Measurements from ENCODE around the gene POGZ.

Gene POGZ, protein sequence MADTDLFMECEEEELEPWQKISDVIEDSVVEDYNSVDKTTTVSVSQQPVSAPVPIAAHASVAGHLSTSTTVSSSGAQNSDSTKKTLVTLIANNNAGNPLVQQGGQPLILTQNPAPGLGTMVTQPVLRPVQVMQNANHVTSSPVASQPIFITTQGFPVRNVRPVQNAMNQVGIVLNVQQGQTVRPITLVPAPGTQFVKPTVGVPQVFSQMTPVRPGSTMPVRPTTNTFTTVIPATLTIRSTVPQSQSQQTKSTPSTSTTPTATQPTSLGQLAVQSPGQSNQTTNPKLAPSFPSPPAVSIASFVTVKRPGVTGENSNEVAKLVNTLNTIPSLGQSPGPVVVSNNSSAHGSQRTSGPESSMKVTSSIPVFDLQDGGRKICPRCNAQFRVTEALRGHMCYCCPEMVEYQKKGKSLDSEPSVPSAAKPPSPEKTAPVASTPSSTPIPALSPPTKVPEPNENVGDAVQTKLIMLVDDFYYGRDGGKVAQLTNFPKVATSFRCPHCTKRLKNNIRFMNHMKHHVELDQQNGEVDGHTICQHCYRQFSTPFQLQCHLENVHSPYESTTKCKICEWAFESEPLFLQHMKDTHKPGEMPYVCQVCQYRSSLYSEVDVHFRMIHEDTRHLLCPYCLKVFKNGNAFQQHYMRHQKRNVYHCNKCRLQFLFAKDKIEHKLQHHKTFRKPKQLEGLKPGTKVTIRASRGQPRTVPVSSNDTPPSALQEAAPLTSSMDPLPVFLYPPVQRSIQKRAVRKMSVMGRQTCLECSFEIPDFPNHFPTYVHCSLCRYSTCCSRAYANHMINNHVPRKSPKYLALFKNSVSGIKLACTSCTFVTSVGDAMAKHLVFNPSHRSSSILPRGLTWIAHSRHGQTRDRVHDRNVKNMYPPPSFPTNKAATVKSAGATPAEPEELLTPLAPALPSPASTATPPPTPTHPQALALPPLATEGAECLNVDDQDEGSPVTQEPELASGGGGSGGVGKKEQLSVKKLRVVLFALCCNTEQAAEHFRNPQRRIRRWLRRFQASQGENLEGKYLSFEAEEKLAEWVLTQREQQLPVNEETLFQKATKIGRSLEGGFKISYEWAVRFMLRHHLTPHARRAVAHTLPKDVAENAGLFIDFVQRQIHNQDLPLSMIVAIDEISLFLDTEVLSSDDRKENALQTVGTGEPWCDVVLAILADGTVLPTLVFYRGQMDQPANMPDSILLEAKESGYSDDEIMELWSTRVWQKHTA (N-terminal part only)

GRCh38 chr1:151459331-151460046 lies at the start of gene POGZ:
Gene POGZ, minus strand, starts transcription at chr1:151459494. Its CDS starts 17,290 bp downstream, at chr1:151442204.
- peak; percentile 99 for DNase-seq (ENCODE audit: low read depth)

DNA sequence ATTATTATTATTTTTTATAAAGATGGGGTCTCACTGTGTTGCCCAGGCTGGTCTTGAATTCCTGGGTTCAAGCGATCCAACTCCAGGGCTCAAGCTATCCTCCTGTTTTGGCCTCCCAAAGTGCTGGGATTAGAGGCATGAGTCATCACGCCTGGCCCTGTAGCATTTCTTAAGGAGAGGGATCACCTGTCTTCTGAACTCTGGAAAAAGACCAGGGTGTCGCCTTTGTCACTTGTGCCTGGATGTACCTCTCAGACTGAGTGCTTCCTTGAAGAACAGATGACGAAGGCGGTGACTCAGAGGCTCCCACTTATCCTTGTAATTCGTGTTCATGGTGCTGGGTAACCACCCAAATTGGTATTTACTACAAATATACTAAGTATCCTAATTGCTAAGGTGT lies 49.5 kb upstream of the POGZ start:
- no peak for DNase-seq (ENCODE audit: low read depth)

GRCh38 chr1:151504759-151505158 lies 45.5 kb upstream of the POGZ start:
- no peak for DNase-seq (ENCODE audit: low read depth)

GRCh38 chr1:151504252-151504651 lies 45.0 kb upstream of the POGZ start:
- no peak for DNase-seq (ENCODE audit: low read depth)

- DNase-seq (ENCODE audit: low read depth): no peak
Measured at GRCh38 chr1:151502859-151503780, 43.8 kb upstream of the POGZ start.

- DNase-seq (ENCODE audit: low read depth): no peak
Measured at GRCh38 chr1:151502035-151502700, 42.9 kb upstream of the POGZ start.

GRCh38 chr1:151501474-151501873 lies 42.2 kb upstream of the POGZ start:
- DNase-seq (ENCODE audit: low read depth): no peak

- no peak for DNase-seq (ENCODE audit: low read depth)
Measured at GRCh38 chr1:151499930-151500329, 40.6 kb upstream of the POGZ start.

- DNase-seq (ENCODE audit: low read depth): no peak
Measured at GRCh38 chr1:151499365-151499764, 40.1 kb upstream of the POGZ start.

- DNase-seq (ENCODE audit: low read depth): no peak
Measured at GRCh38 chr1:151495316-151495715, 36.0 kb upstream of the POGZ start.

DNA sequence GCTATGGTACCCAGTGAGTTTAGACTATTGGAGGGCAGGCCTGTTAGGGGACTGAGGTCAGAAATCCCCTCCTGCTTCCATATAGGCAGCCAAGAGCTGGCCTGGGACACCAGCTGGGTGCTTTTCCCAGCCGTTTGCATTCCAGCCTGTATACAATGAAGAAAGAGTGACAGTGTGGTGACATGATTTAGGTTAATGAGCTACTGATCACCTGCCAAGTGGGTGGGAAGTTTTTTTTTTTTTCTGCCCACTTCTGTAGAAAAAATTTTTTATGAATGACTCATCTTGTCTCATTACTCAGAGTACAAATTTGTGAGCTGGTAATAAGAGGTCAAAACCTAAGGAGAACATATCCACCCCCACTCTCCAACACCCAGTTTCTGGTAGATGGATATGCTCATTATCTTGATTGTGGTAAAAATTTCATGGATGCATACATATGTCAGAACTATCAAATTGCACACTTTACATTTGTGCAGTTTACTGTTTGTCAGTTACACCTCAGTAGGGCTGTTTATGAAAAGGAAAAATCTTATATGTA lies 35.5 kb upstream of the POGZ start:
- DNase-seq (ENCODE audit: low read depth): peak; percentile 61

DNA sequence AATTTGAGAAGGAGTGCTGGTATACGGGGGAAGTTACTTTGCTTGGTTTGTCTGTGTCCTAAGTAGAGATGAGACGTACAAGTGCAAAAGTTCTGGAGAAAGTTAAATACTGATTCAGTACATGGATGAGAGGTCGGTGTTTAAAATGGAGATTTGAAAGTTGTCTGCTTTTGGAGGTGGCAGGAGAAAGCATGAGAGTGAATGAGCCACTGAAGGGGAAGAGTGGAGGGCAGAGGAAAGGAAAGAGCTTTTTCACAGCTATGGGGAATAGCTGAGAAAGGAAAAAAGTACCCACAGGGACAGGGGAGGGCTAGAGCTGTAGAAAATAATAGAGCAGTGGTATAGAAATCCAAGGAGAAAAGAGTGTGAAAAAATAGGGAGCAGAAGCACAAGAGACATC lies 33.7 kb upstream of the POGZ start:
- DNase-seq (ENCODE audit: low read depth): no peak

DNA sequence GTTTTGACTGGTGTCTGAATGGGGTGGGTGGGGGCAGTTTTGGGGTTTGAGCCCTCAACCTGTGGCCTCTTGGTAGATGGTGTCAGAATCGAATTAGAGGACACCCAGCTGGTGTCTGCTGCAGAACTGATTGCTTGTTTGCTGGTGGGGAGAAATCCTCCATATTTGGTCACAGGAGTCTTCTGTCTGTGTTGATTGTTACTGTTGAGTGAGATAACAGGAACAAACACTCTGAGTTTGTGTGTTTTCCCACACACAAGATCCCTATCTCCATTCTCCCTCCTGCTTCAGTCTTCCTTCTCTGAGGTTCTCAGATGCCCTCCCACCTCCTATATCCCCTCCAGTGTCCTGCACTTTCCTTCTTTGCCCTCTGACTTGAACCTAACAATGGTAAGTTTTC lies 32.8 kb upstream of the POGZ start:
- DNase-seq (ENCODE audit: low read depth): no peak

DNA sequence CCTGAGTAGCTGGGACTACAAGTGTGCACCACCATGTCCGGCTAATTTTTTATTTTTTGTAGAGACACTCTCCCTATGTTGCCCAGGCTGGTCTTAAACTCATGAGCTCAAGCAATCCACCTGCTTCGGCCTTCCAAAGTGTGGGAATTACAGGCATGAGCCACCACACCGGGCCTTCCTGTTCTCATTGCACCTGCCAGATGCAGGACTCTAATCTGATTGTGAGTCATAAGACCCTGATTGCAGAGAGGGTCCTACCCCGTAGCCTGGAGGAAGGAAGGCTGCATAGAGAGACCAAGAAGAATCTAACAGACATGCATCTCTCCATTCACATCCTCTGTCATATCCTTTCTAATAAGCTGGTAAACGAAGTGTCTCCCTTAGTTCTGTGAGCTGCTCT lies 32.3 kb upstream of the POGZ start:
- no peak for DNase-seq (ENCODE audit: low read depth)

DNA sequence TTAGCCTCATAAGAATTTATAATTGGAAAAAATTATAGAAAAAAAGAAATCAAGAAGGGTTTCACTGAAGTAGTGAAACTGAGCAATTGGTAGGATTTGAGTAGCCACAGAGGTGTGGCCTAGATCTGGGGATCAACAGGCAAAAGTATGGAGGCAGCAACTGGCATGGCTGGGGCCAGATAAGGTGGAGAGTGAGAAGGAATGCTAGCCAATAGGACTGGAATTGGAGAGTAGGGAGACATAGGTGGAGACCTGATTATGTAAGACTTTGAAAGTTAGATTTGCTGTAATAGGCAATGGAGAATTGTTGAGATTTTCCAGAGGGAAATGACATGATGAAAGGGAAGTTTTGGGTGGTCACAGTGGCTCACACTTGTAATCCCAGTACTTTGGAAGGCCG lies 27.3 kb upstream of the POGZ start:
- DNase-seq (ENCODE audit: low read depth): no peak

- no peak for DNase-seq (ENCODE audit: low read depth)
Measured at GRCh38 chr1:151485685-151486255, 26.5 kb upstream of the POGZ start.

DNA sequence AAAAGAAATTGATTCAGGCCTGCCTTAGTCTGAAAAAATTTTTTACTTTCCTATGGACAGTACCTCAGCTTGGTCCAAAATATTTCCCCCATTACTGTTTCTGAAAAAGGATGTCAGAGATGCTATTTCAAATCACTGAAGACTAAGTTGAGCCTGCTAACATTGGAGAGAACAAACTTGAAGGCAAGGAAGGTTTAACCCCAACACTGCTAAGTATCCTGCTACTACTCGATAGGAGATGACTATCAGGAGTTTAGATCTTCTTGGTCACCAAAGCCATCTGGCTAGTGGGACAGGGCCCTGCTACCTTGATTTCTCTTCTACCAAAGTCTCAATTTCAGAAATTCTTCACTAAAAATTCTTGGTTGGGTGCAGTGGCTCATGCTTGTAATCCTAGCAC lies 22.7 kb upstream of the POGZ start:
- no peak for DNase-seq (ENCODE audit: low read depth)

GRCh38 chr1:151479462-151479861 lies 20.2 kb upstream of the POGZ start:
- DNase-seq (ENCODE audit: low read depth): no peak

DNA sequence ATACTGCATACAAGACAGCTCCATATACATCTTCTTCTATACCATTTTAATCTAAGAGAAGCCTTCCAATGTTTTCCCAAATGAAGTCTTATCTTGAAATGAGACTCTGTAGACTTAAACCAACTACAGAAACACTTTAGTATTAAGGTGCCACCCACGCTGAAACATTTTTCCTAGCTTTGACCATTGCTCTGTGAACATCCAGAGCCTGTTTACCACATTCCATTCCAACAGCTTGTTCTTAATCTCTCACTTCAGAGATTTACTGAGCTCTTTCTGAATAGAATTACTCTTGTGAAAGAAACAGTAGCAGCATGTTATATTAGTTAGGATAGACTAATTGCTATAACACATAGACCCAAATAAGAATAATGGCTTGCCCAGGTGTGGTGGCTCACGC lies 19.6 kb upstream of the POGZ start:
- DNase-seq (ENCODE audit: low read depth): peak; percentile 52

All from iris pigment epithelial cell (primary cell).